Activated CD4-positive, CD25-positive, alpha-beta regulatory T cell treated with anti-CD3 and anti-CD28 coated beads, Interleukin-2, amount 50 U/mL, for 72 hours (primary cell): Measurements from ENCODE around the gene DLAT.
"Not testable (repeated sequence)": the region's sequence is repeated elsewhere in the genome, so short reads cannot be mapped to it uniquely, and the experiment has no call there.

Source experiments
- DNase-seq: peaks from one replicate; pipeline ENCODE4 v3.0.0; 2021

Gene DLAT

GRCh38 chr11:112050721-112051120 is 25.5 kb downstream of the DLAT start:
- no peak for DNase-seq

GRCh38 chr11:112051768-112052167 is 26.6 kb downstream of the DLAT start:
- no peak for DNase-seq

- no peak for DNase-seq
Observed at GRCh38 chr11:112057170-112057569, 32.0 kb downstream of the DLAT start.

- no peak for DNase-seq
Observed at GRCh38 chr11:112058103-112058502, 32.9 kb downstream of the DLAT start.

GRCh38 chr11:112062923-112063322 is 37.7 kb downstream of the DLAT start:
- DNase-seq: no peak

GRCh38 chr11:112073941-112074811 is 49.0 kb downstream of the DLAT start, which contains the start of the genes NKAPD1 and PIH1D2:
Gene NKAPD1, plus strand, starts transcription at chr11:112074299. Its CDS starts 1,276 bp downstream, at chr11:112075575.
Gene PIH1D2, minus strand, starts transcription at chr11:112074017. Its CDS starts 843 bp downstream, at chr11:112073174.
- DNase-seq: peak; percentile 68

GRCh38 chr11:112082729-112083128 is 57.5 kb downstream of the DLAT start:
- DNase-seq: no peak

- DNase-seq: peak; percentile 47
Observed at GRCh38 chr11:112085822-112086421, 60.7 kb downstream of the DLAT start.

- peak; percentile 91 for DNase-seq
Observed at GRCh38 chr11:112086422-112087191, 61.4 kb downstream of the DLAT start, which contains the start of the genes SDHD and TIMM8B. Gene SDHD, plus strand, starts transcription at chr11:112086873. Its CDS starts 35 bp downstream, at chr11:112086908. Gene TIMM8B, minus strand, starts transcription at chr11:112086756. Its CDS starts 33 bp downstream, at chr11:112086723.

- no peak for DNase-seq
Observed at GRCh38 chr11:112087212-112087611, 62.0 kb downstream of the DLAT start.

GRCh38 chr11:112095302-112095701 is 70.1 kb downstream of the DLAT start:
- not testable (repeated sequence) for DNase-seq

- DNase-seq: no peak
Observed at GRCh38 chr11:112096194-112096593, 71.0 kb downstream of the DLAT start.

GRCh38 chr11:112097734-112098528 is 72.7 kb downstream of the DLAT start:
- no peak for DNase-seq

GRCh38 chr11:112100462-112100861 is 75.3 kb downstream of the DLAT start:
- DNase-seq: no peak

GRCh38 chr11:112103446-112103845 is 78.2 kb downstream of the DLAT start:
- no peak for DNase-seq

GRCh38 chr11:112106070-112106469 is 80.9 kb downstream of the DLAT start:
- DNase-seq: no peak
